CD14-positive monocyte (primary cell): ENCODE data around the gene ALDH4A1. TPM values are rescaled to one million over a fixed set of nuclear protein-coding genes. Genes with fewer than 3 reads are reported as not detected.

ENCODE experiments used
- DNase-seq, 3 donors: peaks; one replicate each; pipeline ENCODE4 v3.0.0-alpha.2; 2011 to 2022
- H2AFZ ChIP-seq: 2 replicates; pipeline ENCODE4 v1.6.0; 2012; ENCODE audit warnings: mild to moderate bottlenecking, low read depth, low read length, inconsistent platforms; ENCODE audit not compliant: insufficient read depth, poor library complexity, severe bottlenecking
- H3K27ac ChIP-seq, 2 donors: 1 replicate in 1 of 2; 2 replicates in 1 of 2; pipeline ENCODE4 v1.5.1; 2012 to 2013; ENCODE audit warnings: low read length in 2 of 2, control low read depth in 1 of 2, inconsistent platforms in 1 of 2, low read depth in 1 of 2, mild to moderate bottlenecking in 1 of 2
- H3K27me3 ChIP-seq, 2 donors: one replicate each; pipeline versions ENCODE4 v1.6.0 to v1.6.1; 2011 to 2013; ENCODE audit warnings: low read length in 2 of 2; ENCODE audit not compliant: control insufficient read depth in 2 of 2, insufficient read depth in 2 of 2
- H3K36me3 ChIP-seq, 2 donors: replicated peaks in 1 of 2; 1 replicate in 1 of 2; 2 replicates in 1 of 2; pipeline versions ENCODE4 v1.5.1 to v1.6.1; 2012 to 2013; ENCODE audit warnings: low read length in 2 of 2, control low read depth in 1 of 2, inconsistent platforms in 1 of 2, mild to moderate bottlenecking in 1 of 2; ENCODE audit not compliant: insufficient read depth in 2 of 2, control insufficient read depth in 1 of 2
- H3K4me1 ChIP-seq, 2 donors: 1 replicate in 1 of 2; 2 replicates in 1 of 2; pipeline versions ENCODE4 v1.5.1 to v1.6.1; 2012 to 2013; ENCODE audit warnings: low read length in 2 of 2, control low read depth in 1 of 2, inconsistent platforms in 1 of 2, mild to moderate bottlenecking in 1 of 2, moderate library complexity in 1 of 2; ENCODE audit not compliant: insufficient read depth in 2 of 2, control insufficient read depth in 1 of 2
- H3K4me2 ChIP-seq: replicated peaks from 2 replicates; pipeline ENCODE3; 2012; ENCODE audit warnings: low read length, moderate library complexity, mild to moderate bottlenecking; ENCODE audit not compliant: poor library complexity, severe bottlenecking; ENCODE audit errors: extremely low read depth
- H3K4me3 ChIP-seq, 3 experiments: fragments of 200-600 bp in 1 of 3; sonication (generic) in 1 of 3; replicated peaks in 1 of 3; 1 replicate in 2 of 3; 2 replicates in 1 of 3; pipeline ENCODE4 v1.5.1; 2011 to 2013; ENCODE audit warnings: low read length in 3 of 3, mild to moderate bottlenecking in 3 of 3, control low read depth in 2 of 3, low read depth in 2 of 3, inconsistent platforms in 1 of 3, moderate library complexity in 1 of 3
- H3K79me2 ChIP-seq: 2 replicates; pipeline ENCODE4 v1.6.0; 2012; ENCODE audit warnings: mild to moderate bottlenecking, control low read depth, inconsistent platforms, low read length, moderate library complexity; ENCODE audit not compliant: insufficient read depth
- H3K9ac ChIP-seq: 2 replicates; pipeline ENCODE4 v1.6.0; 2017; ENCODE audit warnings: low read length, mild to moderate bottlenecking; ENCODE audit not compliant: insufficient read depth, poor library complexity, severe bottlenecking
- H3K9me3 ChIP-seq, 2 donors: replicated peaks in 1 of 2; 1 replicate in 1 of 2; 2 replicates in 1 of 2; pipeline versions ENCODE4 v1.5.1 to v1.6.1; 2012 to 2013; ENCODE audit warnings: low read length in 2 of 2, control low read depth in 1 of 2; ENCODE audit not compliant: control insufficient read depth in 1 of 2, insufficient read depth in 1 of 2
- H4K20me1 ChIP-seq: 2 replicates; pipeline ENCODE4 v1.6.0; 2012; ENCODE audit warnings: mild to moderate bottlenecking, low read length, control low read depth, moderate library complexity; ENCODE audit not compliant: insufficient read depth
- H3K27ac Mint-ChIP-seq, 7 donors: one replicate each; pipeline ENCODE4 v1.8.0; 2020; ENCODE audit warnings: mild to moderate bottlenecking in 7 of 7, mixed read lengths in 7 of 7, moderate library complexity in 6 of 7, inconsistent platforms in 2 of 7
- H3K27me3 Mint-ChIP-seq, 3 donors: one replicate each; pipeline ENCODE4 v1.8.0; 2021 to 2022; ENCODE audit warnings: low read depth in 3 of 3, mild to moderate bottlenecking in 3 of 3, mixed read lengths in 3 of 3, moderate library complexity in 3 of 3, inconsistent platforms in 1 of 3
- H3K36me3 Mint-ChIP-seq, 2 donors: one replicate each; pipeline ENCODE4 v1.8.0; 2020; ENCODE audit warnings: mixed read lengths in 2 of 2, inconsistent platforms in 1 of 2, mild to moderate bottlenecking in 1 of 2
- H3K4me1 Mint-ChIP-seq: one replicate; pipeline ENCODE4 v1.8.0; 2020; ENCODE audit warnings: mild to moderate bottlenecking, mixed read lengths
- H3K4me3 Mint-ChIP-seq, 2 donors: one replicate each; pipeline ENCODE4 v1.8.0; 2020; ENCODE audit warnings: mild to moderate bottlenecking in 2 of 2, mixed read lengths in 2 of 2, moderate library complexity in 1 of 2
- H3K9me3 Mint-ChIP-seq, 7 donors: one replicate each; pipeline ENCODE4 v1.8.0; 2020 to 2022; ENCODE audit warnings: mixed read lengths in 7 of 7, mild to moderate bottlenecking in 6 of 7, moderate library complexity in 6 of 7, inconsistent platforms in 2 of 7
- CTCF ChIP-seq: fragments of 200-600 bp; IDR thresholded peaks from one replicate; pipeline ENCODE4 v1.8.0; 2022; ENCODE audit warnings: antibody characterized with exemption, mild to moderate bottlenecking
- WGBS: methylation state at CpG from one replicate; pipeline ENCODE4 v1.1.5; 2013; ENCODE audit warnings: missing lambda C conversion rate; ENCODE audit not compliant: insufficient coverage; 5-methylcytosine and 5-hydroxymethylcytosine counted together
- intact Hi-C, 2 donors: fragments of 100-400 bp; cut with micrococcal nuclease; formaldehyde crosslinking; loops; one replicate each; pipeline versions ENCODE4 v1.15.0 to v1.15.1; 2023
- polyA plus RNA-seq, 3 donors: library from polyadenylated mRNA; depleted of rRNA in 1 of 3; unstranded in 2 of 3; stranded (reverse) in 1 of 3; fragments of 300-500 nt in 2 of 3; fragments of >200 nt in 1 of 3; fragmentation: Illumina TruSeq in 2 of 3; gene quantifications; 1 replicate in 2 of 3; 2 replicates in 1 of 3; pipeline ENCODE4 v1.2.3, GENCODE V29; 2012 to 2021

Gene ALDH4A1
- polyA plus RNA-seq, 3 donors: 4.8 to 7.8 (median 6.1) TPM

- Histone ChIP-seq H3K36me3 (no peaks in the 10 kb centered on the region), H3K27me3 (no peaks in the 10 kb centered on the region), H3K9me3 (no peaks in the 10 kb centered on the region), H3K79me2 (no peaks in the 10 kb centered on the region), H3K9ac (no peak overlapping the region), H3K4me3 (no peak overlapping the region), H3K4me2 (no peak overlapping the region), H2AFZ (no peak overlapping the region), H3K27ac (no peak overlapping the region), H3K4me1 (no peaks in the 10 kb centered on the region), H4K20me1 (no peaks in the 10 kb centered on the region)
- Mint-ChIP-seq H3K9me3 (no peaks in the 10 kb centered on the region), H3K27ac (no peak overlapping the region), H3K36me3 (no peaks in the 10 kb centered on the region), H3K4me3 (no peak overlapping the region), H3K27me3 (peaks cover 0 to 14% (median 2%) of the 10 kb centered on the region in 3 donors), H3K4me1 (no peaks in the 10 kb centered on the region)
- TF ChIP-seq CTCF: no peak
- WGBS: 88% methylated on average over 47 of the region's 49 CpGs
- DNase-seq: no peak
- intact Hi-C loops: no loop called here
These were observed 47.9 kb downstream of the ALDH4A1 start for GRCh38 chr1:18854331-18855025.

- no peaks in the 10 kb centered on the region for H3K36me3 ChIP-seq
- no peaks in the 10 kb centered on the region for H3K27me3 ChIP-seq
- no peaks in the 10 kb centered on the region for H3K4me1 ChIP-seq
- no peak overlapping the region for H3K4me3 ChIP-seq
- Mint-ChIP-seq H3K36me3 (no peaks in the 10 kb centered on the region), H3K4me1 (no peaks in the 10 kb centered on the region), H3K4me3 (no peak overlapping the region), H3K27ac (no peak overlapping the region), H3K9me3 (peaks cover 0 to 5% (median 0%) of the 10 kb centered on the region in 7 donors), H3K27me3 (peaks cover 0 to 14% (median 2%) of the 10 kb centered on the region in 3 donors)
- H3K4me2 ChIP-seq: no peak overlapping the region
- H3K9ac ChIP-seq: no peak overlapping the region
- TF ChIP-seq CTCF: no peak
- intact Hi-C loops: no loop called here
- no peaks in the 10 kb centered on the region for H3K79me2 ChIP-seq
- H3K27ac ChIP-seq: no peak overlapping the region
- 49% methylated on average over 5 of the region's 6 CpGs for WGBS
- H2AFZ ChIP-seq: no peak overlapping the region
- DNase-seq: no peak
- no peaks in the 10 kb centered on the region for H3K9me3 ChIP-seq
- H4K20me1 ChIP-seq: no peaks in the 10 kb centered on the region
These were observed 49.9 kb downstream of the ALDH4A1 start for GRCh38 chr1:18852501-18852900.
